GM23248 (cell line): Measurements from ENCODE around the gene ZNF628.

ENCODE experiments used
- EZH2 ChIP-seq: fragments of 200-600 bp; sonication (generic); IDR thresholded peaks from 2 replicates; pipeline ENCODE4 v1.6.1; 2018; ENCODE audit warnings: antibody characterized with exemption, mild to moderate bottlenecking; ENCODE audit not compliant: insufficient read depth, poor library complexity, severe bottlenecking
- EZH2phosphoT487 ChIP-seq: fragments of 200-600 bp; sonication (generic); IDR thresholded peaks from 2 replicates; pipeline ENCODE4 v1.6.1; 2018; ENCODE audit warnings: antibody characterized with exemption, moderate library complexity, mild to moderate bottlenecking, low read depth; ENCODE audit not compliant: insufficient read depth

GRCh38 chr19:55498246-55498840 is 21.9 kb downstream of the ZNF628 start:
- TF ChIP-seq EZH2phosphoT487 (no peak), EZH2 (no peak)
